Measurements from ENCODE around the gene EXTL2.
"Not testable (repeated sequence)": the region's sequence is repeated elsewhere in the genome, so short reads cannot be mapped to it uniquely, and the experiment has no call there.

The EXTL2 gene

DNA sequence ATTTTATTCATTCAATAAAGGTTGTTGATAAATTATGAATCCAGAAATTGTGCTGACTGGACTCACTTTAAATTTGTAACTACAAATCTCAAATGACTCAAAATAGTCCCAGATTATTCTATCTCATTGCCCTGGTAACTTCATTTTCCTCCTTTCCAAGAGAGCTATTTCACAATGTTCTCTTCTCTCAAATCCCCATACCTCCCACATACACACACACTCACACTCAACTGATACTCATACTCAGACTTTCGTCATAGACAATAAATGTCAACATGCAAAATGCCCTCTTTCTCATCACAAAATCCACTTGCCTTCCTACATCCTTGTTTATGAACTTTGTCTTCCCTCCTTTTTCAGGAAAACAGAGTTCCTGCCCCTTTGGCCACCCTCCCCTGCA, 33.3 kb downstream of the EXTL2 start:
- DNase-seq (ENCODE audit: low read depth, low spot score): no peak
- no peak overlapping the region for H3K9ac ChIP-seq (ENCODE audit: insufficient read length)
- H3K9me3 ChIP-seq (ENCODE audit: low read depth, low read length): no peaks in the 10 kb centered on the region
- H3K4me3 ChIP-seq: no peak overlapping the region
- no peaks in the 10 kb centered on the region for H3K36me3 ChIP-seq (ENCODE audit: insufficient read depth, low read length)
- TF ChIP-seq POLR2AphosphoS5 (IDR thresholded peaks at IDR 0.05; ENCODE audit: borderline replicate concordance, low read depth, low read length): no peak
- no peak for TF ChIP-seq FOXP2 (optimal IDR thresholded peaks at IDR 0.05; ENCODE audit: control extremely low read depth, extremely low read length, insufficient read depth)
- no peak for TF ChIP-seq EZH2 (IDR thresholded peaks at IDR 0.05)
- H3K27ac ChIP-seq: no peak overlapping the region

DNA sequence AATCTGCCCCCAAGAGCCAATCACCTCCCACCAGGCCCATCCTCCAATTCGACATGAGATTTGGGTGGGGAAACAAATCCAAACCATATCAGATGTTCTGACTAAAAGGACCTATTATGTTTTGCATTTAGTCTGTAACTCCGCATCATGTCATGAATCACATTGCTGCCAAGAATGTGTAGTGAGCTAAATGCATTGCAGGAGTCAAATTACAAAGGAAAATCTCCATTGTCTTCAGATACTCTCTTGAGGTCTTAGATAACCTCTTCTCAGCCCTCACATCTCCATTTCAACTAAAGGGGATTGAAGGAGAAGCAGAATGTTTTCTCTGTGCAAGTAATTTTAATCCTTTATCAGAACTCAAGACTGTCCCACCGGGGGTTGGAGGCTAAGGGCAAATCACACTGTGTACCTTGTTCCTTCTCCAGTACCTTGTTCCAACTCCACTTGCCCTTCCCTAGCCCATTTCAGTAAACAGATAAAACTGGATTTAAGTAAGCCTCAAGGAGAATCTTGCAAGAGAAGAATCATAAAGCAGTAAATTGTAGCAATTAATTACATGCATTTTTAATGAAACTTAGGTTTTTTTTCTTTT, 34.1 kb downstream of the EXTL2 start:
- no peak for TF ChIP-seq FOXP2 (optimal IDR thresholded peaks at IDR 0.05; ENCODE audit: control extremely low read depth, extremely low read length, insufficient read depth)
- no peak for TF ChIP-seq EZH2 (IDR thresholded peaks at IDR 0.05)
- TF ChIP-seq POLR2AphosphoS5 (IDR thresholded peaks at IDR 0.05; ENCODE audit: borderline replicate concordance, low read depth, low read length): no peak
- Histone ChIP-seq H3K27ac (no peak overlapping the region), H3K9ac (ENCODE audit: insufficient read length) (no peak overlapping the region), H3K9me3 (ENCODE audit: low read depth, low read length) (no peaks in the 10 kb centered on the region), H3K36me3 (ENCODE audit: insufficient read depth, low read length) (no peaks in the 10 kb centered on the region), H3K4me3 (no peak overlapping the region)
- no peak for DNase-seq (ENCODE audit: low read depth, low spot score)

DNA sequence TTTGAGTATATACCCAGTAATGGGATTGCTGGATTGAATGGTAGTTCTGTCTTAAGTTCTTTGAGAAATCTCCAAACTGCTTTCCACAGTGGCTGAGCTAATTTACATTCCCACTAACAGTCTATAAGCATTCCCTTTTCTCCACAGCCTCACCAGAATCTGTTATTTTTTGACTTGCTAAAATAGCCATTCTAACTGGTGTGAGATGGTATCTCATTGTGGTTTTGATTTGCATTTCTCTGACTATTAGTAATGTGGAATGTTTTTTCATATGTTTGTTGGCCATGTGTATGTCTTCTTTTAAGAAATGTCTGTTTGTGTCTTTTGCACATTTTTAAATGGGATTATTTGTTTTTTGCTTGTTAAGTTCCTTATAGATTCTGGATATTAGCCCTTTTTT, 39.5 kb downstream of the EXTL2 start:
- H3K36me3 ChIP-seq (ENCODE audit: insufficient read depth, low read length); H3K9ac ChIP-seq (ENCODE audit: insufficient read length); H3K4me3 ChIP-seq; H3K27ac ChIP-seq; DNase-seq (ENCODE audit: low read depth, low spot score); H3K9me3 ChIP-seq (ENCODE audit: low read depth, low read length): not testable (repeated sequence)

DNA sequence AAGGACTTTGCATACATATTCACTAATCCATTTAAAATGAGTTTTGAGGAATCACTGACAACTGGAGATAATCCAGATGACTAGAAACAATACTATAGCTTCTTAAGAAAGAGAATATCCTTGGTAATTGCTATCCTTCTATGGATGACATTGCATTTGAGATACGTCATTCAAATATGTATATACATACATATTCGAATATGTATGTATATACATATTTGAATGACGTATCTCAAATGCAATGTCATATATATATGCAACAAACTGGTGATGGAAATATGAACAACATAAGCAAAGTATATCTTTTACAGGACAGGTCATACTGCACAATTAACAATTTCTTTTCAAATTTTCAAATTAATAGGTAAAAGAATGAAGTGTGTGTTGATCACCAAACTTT, 41.7 kb downstream of the EXTL2 start:
- DNase-seq (ENCODE audit: low read depth, low spot score): no peak
- H3K36me3 ChIP-seq (ENCODE audit: insufficient read depth, low read length): no peaks in the 10 kb centered on the region
- no peaks in the 10 kb centered on the region for H3K9me3 ChIP-seq (ENCODE audit: low read depth, low read length)
- TF ChIP-seq POLR2AphosphoS5 (IDR thresholded peaks at IDR 0.05; ENCODE audit: borderline replicate concordance, low read depth, low read length) (no peak), EZH2 (IDR thresholded peaks at IDR 0.05) (no peak), FOXP2 (optimal IDR thresholded peaks at IDR 0.05; ENCODE audit: control extremely low read depth, extremely low read length, insufficient read depth) (no peak)
- H3K9ac ChIP-seq (ENCODE audit: insufficient read length): no peak overlapping the region
- H3K4me3 ChIP-seq: no peak overlapping the region
- H3K27ac ChIP-seq: no peak overlapping the region

DNA sequence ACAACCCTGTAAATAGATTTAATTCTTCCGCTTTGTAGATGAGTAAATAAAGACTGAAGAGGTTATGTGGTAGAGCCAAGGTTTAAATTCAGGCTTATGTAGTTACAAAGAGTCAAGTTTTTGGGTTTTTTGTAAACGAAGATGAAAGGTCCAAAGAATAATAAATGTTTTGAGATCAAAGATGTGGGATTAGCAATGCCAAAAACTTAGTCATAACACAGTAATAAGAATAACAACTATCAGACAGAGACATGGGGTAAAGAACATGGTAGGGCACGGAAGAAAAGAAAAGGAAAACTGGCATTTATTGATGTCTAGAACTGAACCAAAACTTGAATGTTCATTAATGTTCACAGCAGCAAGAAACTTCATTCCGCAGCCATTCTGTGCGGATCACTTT, 42.9 kb downstream of the EXTL2 start:
- no peaks in the 10 kb centered on the region for H3K36me3 ChIP-seq (ENCODE audit: insufficient read depth, low read length)
- TF ChIP-seq EZH2 (IDR thresholded peaks at IDR 0.05) (no peak), FOXP2 (optimal IDR thresholded peaks at IDR 0.05; ENCODE audit: control extremely low read depth, extremely low read length, insufficient read depth) (no peak), POLR2AphosphoS5 (IDR thresholded peaks at IDR 0.05; ENCODE audit: borderline replicate concordance, low read depth, low read length) (no peak)
- no peak for DNase-seq (ENCODE audit: low read depth, low spot score)
- H3K27ac ChIP-seq: no peak overlapping the region
- H3K4me3 ChIP-seq: no peak overlapping the region
- H3K9me3 ChIP-seq (ENCODE audit: low read depth, low read length): no peaks in the 10 kb centered on the region
- H3K9ac ChIP-seq (ENCODE audit: insufficient read length): no peak overlapping the region

DNA sequence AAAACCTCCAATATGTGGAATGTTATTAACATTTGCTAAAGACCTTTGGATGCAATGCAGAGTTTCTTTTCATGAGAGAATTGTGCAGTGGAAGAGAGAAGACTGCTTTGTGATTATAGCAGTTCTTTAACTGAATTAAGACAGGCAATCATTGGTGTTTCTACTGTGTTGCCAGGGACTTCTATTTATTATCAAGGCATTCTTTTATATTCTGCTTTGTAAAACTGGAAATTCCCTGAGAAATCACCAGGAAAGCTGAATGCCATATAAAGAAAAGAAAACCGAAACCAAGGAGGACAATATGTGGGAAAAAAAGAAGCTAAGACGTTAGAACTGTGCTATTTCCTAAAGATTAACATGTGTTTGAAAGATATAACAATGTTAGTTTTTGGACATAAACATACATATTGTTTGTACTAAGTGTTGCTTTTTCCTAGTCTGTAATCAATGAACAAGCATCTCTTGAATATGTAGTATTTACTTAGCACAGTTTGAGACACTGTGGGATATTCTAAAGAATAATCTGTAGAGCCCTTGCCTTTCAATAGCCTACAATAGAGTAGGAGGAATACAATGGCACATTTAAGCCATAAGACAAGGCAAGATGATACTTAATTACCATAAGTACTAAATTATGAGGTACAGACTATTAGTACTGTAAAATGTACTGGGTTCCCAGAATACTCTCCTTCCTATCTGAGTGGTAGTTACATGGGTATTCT, 47.1 kb downstream of the EXTL2 start:
- no peak overlapping the region for H3K9ac ChIP-seq (ENCODE audit: insufficient read length)
- H3K9me3 ChIP-seq (ENCODE audit: low read depth, low read length): no peaks in the 10 kb centered on the region
- TF ChIP-seq EZH2 (IDR thresholded peaks at IDR 0.05) (no peak), FOXP2 (optimal IDR thresholded peaks at IDR 0.05; ENCODE audit: control extremely low read depth, extremely low read length, insufficient read depth) (no peak), POLR2AphosphoS5 (IDR thresholded peaks at IDR 0.05; ENCODE audit: borderline replicate concordance, low read depth, low read length) (no peak)
- DNase-seq (ENCODE audit: low read depth, low spot score): no peak
- no peak overlapping the region for H3K4me3 ChIP-seq
- no peaks in the 10 kb centered on the region for H3K36me3 ChIP-seq (ENCODE audit: insufficient read depth, low read length)
- H3K27ac ChIP-seq: no peak overlapping the region

DNA sequence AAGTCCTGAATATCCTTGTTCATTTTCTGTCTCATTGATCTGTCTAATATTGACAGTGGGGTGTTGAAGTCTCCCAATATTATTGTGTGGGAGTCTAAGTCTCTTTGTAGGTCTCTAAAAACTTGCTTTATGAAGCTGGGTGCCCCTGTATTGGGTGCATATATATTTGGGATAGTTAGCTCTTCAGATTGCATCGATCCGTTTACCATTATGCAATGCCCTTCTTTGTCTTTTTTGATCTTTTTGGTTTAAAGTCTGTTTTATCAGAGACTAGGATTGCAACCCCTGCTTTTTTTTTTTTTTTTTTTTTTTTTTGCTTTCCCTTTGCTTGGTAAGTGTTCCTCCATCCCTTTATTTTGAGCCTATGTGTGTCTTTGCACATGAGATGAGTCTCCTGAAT, 51.5 kb downstream of the EXTL2 start:
- not testable (repeated sequence) for H3K4me3 ChIP-seq; H3K9ac ChIP-seq (ENCODE audit: insufficient read length); H3K36me3 ChIP-seq (ENCODE audit: insufficient read depth, low read length); H3K9me3 ChIP-seq (ENCODE audit: low read depth, low read length); DNase-seq (ENCODE audit: low read depth, low spot score); H3K27ac ChIP-seq

DNA sequence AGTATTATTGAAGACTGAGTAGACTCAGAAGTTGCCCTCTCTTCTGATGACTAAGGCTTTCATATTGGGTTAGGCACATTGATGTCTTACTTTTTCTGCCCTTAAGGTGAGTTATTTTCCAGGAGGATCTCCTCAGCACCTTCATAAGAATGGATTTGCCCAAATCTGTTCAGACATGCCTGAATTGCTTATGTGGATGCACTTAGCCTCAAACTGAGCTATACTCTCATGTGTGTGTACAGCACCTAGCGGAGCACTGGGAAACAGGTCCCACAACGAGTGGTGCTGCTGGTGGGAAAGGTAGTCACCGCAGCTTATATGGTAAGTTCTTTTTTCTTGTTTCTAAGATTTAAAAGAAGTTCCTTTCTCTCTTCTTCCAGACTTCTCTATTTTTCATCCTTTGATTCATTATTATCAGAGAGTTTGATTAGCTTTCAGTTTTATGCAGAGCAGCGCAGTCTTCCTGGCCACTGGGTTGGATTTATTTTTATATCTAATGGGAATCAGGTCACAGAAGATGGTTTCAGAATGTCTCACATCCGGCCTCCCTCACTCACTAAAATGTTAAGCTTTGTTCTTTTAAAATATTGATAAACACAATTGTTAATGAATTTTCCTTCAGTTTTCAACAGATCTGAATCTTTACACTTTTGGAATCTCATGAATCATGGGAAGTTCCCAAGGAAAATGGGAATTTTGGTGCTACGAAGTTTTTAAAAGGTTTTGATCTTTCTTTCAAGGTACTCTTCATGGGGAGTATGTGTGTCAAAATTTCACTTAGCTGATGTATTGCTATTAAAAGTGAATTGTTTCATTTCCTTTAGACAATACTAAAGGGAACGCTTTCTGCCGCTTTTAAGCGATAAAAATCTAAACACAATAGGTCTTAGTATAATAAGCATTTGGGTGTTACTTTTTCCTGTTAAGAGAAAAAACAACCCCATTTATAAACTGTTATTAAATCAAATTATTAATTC, 58.5 kb downstream of the EXTL2 start:
- no peak overlapping the region for H3K9ac ChIP-seq (ENCODE audit: insufficient read length)
- TF ChIP-seq FOXP2 (optimal IDR thresholded peaks at IDR 0.05; ENCODE audit: control extremely low read depth, extremely low read length, insufficient read depth) (no peak), EZH2 (IDR thresholded peaks at IDR 0.05) (no peak), POLR2AphosphoS5 (IDR thresholded peaks at IDR 0.05; ENCODE audit: borderline replicate concordance, low read depth, low read length) (no peak)
- H3K4me3 ChIP-seq: no peak overlapping the region
- no peak for DNase-seq (ENCODE audit: low read depth, low spot score)
- H3K9me3 ChIP-seq (ENCODE audit: low read depth, low read length): no peaks in the 10 kb centered on the region
- H3K36me3 ChIP-seq (ENCODE audit: insufficient read depth, low read length): no peaks in the 10 kb centered on the region
- no peak overlapping the region for H3K27ac ChIP-seq
